IMR-90 (cell line): Measurements from ENCODE around the gene GRB10. TPM values are rescaled to one million over a fixed set of nuclear protein-coding genes. Genes with fewer than 3 reads are reported as not detected.

Experiments
- ATAC-seq: fragments of 200-7000 bp; cut with Tn5 transposase; 2 replicates; pipeline ENCODE4 v1.9.1; 2020; ENCODE audit warnings: low read depth, mild to moderate bottlenecking, moderate library complexity
- BruUV-seq: library from RNA; stranded (reverse); fragments of 400-500 nt; replicated peaks from 2 replicates; lab custom pipeline; 2021; lab: Mats Ljungman, UMichigan
- CTCF ChIA-PET: fragments of 300-600 bp; formaldehyde crosslinking; extraction: SDS; loops from one replicate; lab custom pipeline; 2021; ENCODE audit warnings: antibody characterized with exemption; lab: Yijun Ruan, JAX
- POLR2A ChIA-PET: fragments of 300-600 bp; sonication (Branson Sonifier 250); formaldehyde crosslinking; loops from one replicate; lab custom pipeline; 2022; ENCODE audit warnings: antibody characterized with exemption; ENCODE audit not compliant: unreplicated experiment; lab: Charles Lee
- DNase-seq: peaks from one replicate; pipeline ENCODE4 v3.0.0; 2013
- H2AFZ ChIP-seq: replicated peaks from 2 replicates; pipeline ENCODE3; 2013; ENCODE audit warnings: low read length, mild to moderate bottlenecking; ENCODE audit not compliant: poor library complexity
- H2AK5ac ChIP-seq: 2 replicates; pipeline ENCODE4 v1.6.1; 2013; ENCODE audit warnings: low read depth, low read length, inconsistent platforms
- H2AK9ac ChIP-seq: replicated peaks from 2 replicates; pipeline ENCODE3; 2013; ENCODE audit warnings: mild to moderate bottlenecking, low read depth, low read length, moderate library complexity; ENCODE audit not compliant: poor library complexity
- H2BK120ac ChIP-seq: 2 replicates; pipeline ENCODE4 v1.6.1; 2013; ENCODE audit warnings: low read depth, low read length, inconsistent platforms
- H2BK15ac ChIP-seq: 3 replicates; pipeline ENCODE4 v1.6.1; 2013; ENCODE audit warnings: low read depth, low read length, inconsistent platforms
- H2BK20ac ChIP-seq: 2 replicates; pipeline ENCODE4 v1.6.1; 2013; ENCODE audit warnings: low read depth, mild to moderate bottlenecking, inconsistent platforms, low read length, moderate library complexity
- H2BK5ac ChIP-seq: 2 replicates; pipeline ENCODE4 v1.6.1; 2013; ENCODE audit warnings: mild to moderate bottlenecking, low read depth, low read length, inconsistent platforms; ENCODE audit not compliant: poor library complexity, severe bottlenecking
- H3K14ac ChIP-seq: replicated peaks from 2 replicates; pipeline ENCODE4 v1.6.1; 2013; ENCODE audit warnings: low read depth, low read length, inconsistent platforms
- H3K18ac ChIP-seq: 2 replicates; pipeline ENCODE4 v1.6.1; 2013; ENCODE audit warnings: low read depth, low read length, control low read depth
- H3K23ac ChIP-seq: 2 replicates; pipeline ENCODE4 v1.6.1; 2013; ENCODE audit warnings: low read depth, low read length, inconsistent platforms
- H3K27ac ChIP-seq: 2 replicates; pipeline ENCODE4 v1.5.1; 2013; ENCODE audit warnings: mild to moderate bottlenecking, control low read depth, low read length; ENCODE audit not compliant: insufficient read depth
- H3K27me3 ChIP-seq: 2 replicates; pipeline ENCODE4 v1.6.1; 2013; ENCODE audit warnings: low read length; ENCODE audit not compliant: control insufficient read depth, insufficient read depth
- H3K36me3 ChIP-seq: 2 replicates; pipeline ENCODE4 v1.6.1; 2013; ENCODE audit warnings: low read length, mixed read lengths; ENCODE audit not compliant: control insufficient read depth, insufficient read depth
- H3K4ac ChIP-seq: 2 replicates; pipeline ENCODE4 v1.6.1; 2013; ENCODE audit warnings: low read depth, low read length, inconsistent platforms
- H3K4me1 ChIP-seq: 2 replicates; pipeline ENCODE4 v1.6.1; 2013; ENCODE audit warnings: low read length, mixed read lengths; ENCODE audit not compliant: control insufficient read depth, insufficient read depth
- H3K4me2 ChIP-seq: 2 replicates; pipeline ENCODE4 v1.6.1; 2013; ENCODE audit warnings: low read depth, mild to moderate bottlenecking, control low read depth, low read length, moderate library complexity
- H3K4me3 ChIP-seq: 2 replicates; pipeline ENCODE4 v1.5.1; 2013; ENCODE audit warnings: low read depth, mild to moderate bottlenecking, control low read depth, low read length, moderate library complexity; ENCODE audit not compliant: insufficient read depth
- H3K56ac ChIP-seq: 2 replicates; pipeline ENCODE4 v1.6.1; 2013; ENCODE audit warnings: low read length, inconsistent platforms; ENCODE audit not compliant: insufficient read depth; ENCODE audit errors: extremely low read depth
- H3K79me1 ChIP-seq, 2 experiments: 2 replicates each; pipeline ENCODE4 v1.6.1; 2013; ENCODE audit warnings: low read length in 2 of 2, inconsistent platforms in 1 of 2, low read depth in 1 of 2
- H3K9ac ChIP-seq: 2 replicates; pipeline ENCODE4 v1.6.1; 2013; ENCODE audit warnings: low read depth, low read length, control low read depth
- H3K9me1 ChIP-seq: 2 replicates; pipeline ENCODE4 v1.6.1; 2013; ENCODE audit warnings: low read length, inconsistent platforms; ENCODE audit not compliant: insufficient read depth
- H3K9me3 ChIP-seq: 2 replicates; pipeline ENCODE4 v1.6.1; 2013; ENCODE audit warnings: low read length; ENCODE audit not compliant: control insufficient read depth, insufficient read depth
- H4K20me1 ChIP-seq: 2 replicates; pipeline ENCODE4 v1.6.1; 2013; ENCODE audit warnings: low read length, inconsistent platforms; ENCODE audit not compliant: insufficient read depth
- H4K5ac ChIP-seq: 2 replicates; pipeline ENCODE4 v1.6.1; 2013; ENCODE audit warnings: mild to moderate bottlenecking, low read depth, low read length, control low read depth
- H4K8ac ChIP-seq, 2 experiments: 2 replicates each; pipeline ENCODE4 v1.6.1; 2013; ENCODE audit warnings: low read depth in 2 of 2, low read length in 2 of 2, control low read depth in 1 of 2, inconsistent platforms in 1 of 2
- H4K91ac ChIP-seq: 2 replicates; pipeline ENCODE4 v1.6.1; 2013; ENCODE audit warnings: low read depth, low read length, inconsistent platforms; ENCODE audit not compliant: insufficient read depth
- BHLHE40 ChIP-seq: fragments of 150-350 bp; IDR thresholded peaks from 2 replicates; pipeline ENCODE4 v1.6.1; 2016; ENCODE audit warnings: mild to moderate bottlenecking, low read depth, low read length
- CEBPB ChIP-seq: IDR thresholded peaks from 2 replicates; pipeline ENCODE4 v1.6.1; 2012; ENCODE audit warnings: low read depth, low read length, improper control_type of control experiment
- CHD1 ChIP-seq: IDR thresholded peaks from 2 replicates; pipeline ENCODE4 v1.6.1; 2012; ENCODE audit warnings: low read depth, low read length, improper control_type of control experiment
- CTCF ChIP-seq: conservative IDR thresholded peaks from 2 replicates; pipeline ENCODE4 v1.5.1; 2012; ENCODE audit warnings: mild to moderate bottlenecking, low read depth, low read length, improper control_type of control experiment
- ELK1 ChIP-seq: fragments of 150-350 bp; IDR thresholded peaks from 2 replicates; pipeline ENCODE4 v1.6.1; 2016; ENCODE audit warnings: low read depth, mild to moderate bottlenecking, low read length, moderate library complexity, borderline replicate concordance
- FOS ChIP-seq: fragments of 150-350 bp; IDR thresholded peaks from 2 replicates; pipeline ENCODE4 v1.6.1; 2016; ENCODE audit warnings: low read depth, low read length
- MAFK ChIP-seq: IDR thresholded peaks from 2 replicates; pipeline ENCODE4 v1.6.1; 2012; ENCODE audit warnings: low read depth, low read length, improper control_type of control experiment
- MAZ ChIP-seq: IDR thresholded peaks from 2 replicates; pipeline ENCODE4 v1.6.1; 2012; ENCODE audit warnings: low read depth, mild to moderate bottlenecking, low read length, improper control_type of control experiment, moderate library complexity, borderline replicate concordance
- MXI1 ChIP-seq: IDR thresholded peaks from 2 replicates; pipeline ENCODE4 v1.6.1; 2012; ENCODE audit warnings: low read depth, mild to moderate bottlenecking, low read length, moderate library complexity, borderline replicate concordance
- NFE2L2 ChIP-seq: fragments of 150-350 bp; IDR thresholded peaks from 2 replicates; pipeline ENCODE4 v1.6.1; 2016; ENCODE audit warnings: low read depth, mild to moderate bottlenecking, low read length
- POLR2A ChIP-seq: IDR thresholded peaks from 2 replicates; pipeline ENCODE4 v1.6.1; 2012; ENCODE audit warnings: mild to moderate bottlenecking, low read depth, low read length
- RAD21 ChIP-seq: IDR thresholded peaks from 2 replicates; pipeline ENCODE4 v1.6.1; 2012; ENCODE audit warnings: low read length, improper control_type of control experiment
- RCOR1 ChIP-seq: IDR thresholded peaks from 2 replicates; pipeline ENCODE4 v1.6.1; 2012; ENCODE audit warnings: mild to moderate bottlenecking, low read length, improper control_type of control experiment; ENCODE audit not compliant: insufficient replicate concordance
- RFX5 ChIP-seq: IDR thresholded peaks from 2 replicates; pipeline ENCODE4 v1.8.0; 2012; ENCODE audit warnings: low read depth, mild to moderate bottlenecking, low read length, moderate library complexity
- SMC3 ChIP-seq: fragments of 150-350 bp; IDR thresholded peaks from 2 replicates; pipeline ENCODE4 v1.6.1; 2016; ENCODE audit warnings: low read depth, mild to moderate bottlenecking, antibody characterized with exemption, low read length, moderate library complexity
- USF2 ChIP-seq: fragments of 150-350 bp; IDR thresholded peaks from 2 replicates; pipeline ENCODE4 v1.6.1; 2017; ENCODE audit warnings: mild to moderate bottlenecking, antibody characterized with exemption, low read length, low read depth
- WGBS, 2 experiments: methylation state at CpG; one replicate each; pipeline versions ENCODE4 v1.1.5 to v1.1.7; 2013; ENCODE audit warnings: missing lambda C conversion rate in 2 of 2; ENCODE audit not compliant: insufficient read length in 1 of 2; ENCODE audit errors: extremely low coverage in 2 of 2; 5-methylcytosine and 5-hydroxymethylcytosine counted together
- dilution Hi-C: fragments of 300-500 bp; cut with HindIII; formaldehyde crosslinking; loops from one replicate; pipeline ENCODE4 v1.14.3; 2018; ENCODE audit warnings: low sequenced_read_pairs; ENCODE audit not compliant: unreplicated experiment
- in situ Hi-C: fragments of 300-500 bp; cut with MboI; formaldehyde crosslinking; loops from 3 replicates; pipeline ENCODE4 v1.14.3; 2019; ENCODE audit warnings: low sequenced_read_pairs, inconsistent platforms, mixed read lengths
- intact Hi-C: fragments of 100-400 bp; cut with micrococcal nuclease; formaldehyde crosslinking; loops from 2 replicates; pipeline ENCODE4 v1.10.0; 2022
- polyA plus RNA-seq, 3 experiments: library from polyadenylated mRNA; depleted of rRNA; stranded (reverse); fragments of >200 nt; gene quantifications; 2 replicates each; pipeline ENCODE4 v1.2.3, GENCODE V29; 2012; ENCODE audit warnings: low replicate concordance in 1 of 3
- total RNA-seq: library from RNA; depleted of rRNA; stranded (reverse); fragments of >200 nt; gene quantifications from 2 replicates; pipeline ENCODE4 v1.2.3, GENCODE V29; 2012

Gene GRB10
- total and polyA plus RNA-seq, 2 of the 4 experiments (the other 2 are of a cell fraction): 6.3 to 15.1 TPM

GRCh38 chr7:50631639-50632038, 151.1 kb downstream of the GRB10 start:
- Histone ChIP-seq H2BK5ac (no peak overlapping the region), H4K91ac (no peak overlapping the region), H3K27ac (no peak overlapping the region), H2BK120ac (no peak overlapping the region), H3K4me1 (no peaks in the 10 kb centered on the region), H3K9me1 (peaks cover 2% of the 10 kb centered on the region; the same call in 1 of the 2 replicates), H3K4ac (no peak overlapping the region), H2AK5ac (no peak overlapping the region), H3K36me3 (peaks cover under 1% of the 10 kb centered on the region; the same call in 1 of the 2 replicates), H3K9ac (no peak overlapping the region), H3K23ac (no peak overlapping the region), H3K56ac (no peak overlapping the region), H2AK9ac (no peak overlapping the region), H4K5ac (no peak overlapping the region), H3K9me3 (no peaks in the 10 kb centered on the region), H3K4me3 (no peak overlapping the region), H4K20me1 (peaks cover 29% of the 10 kb centered on the region), H3K4me2 (no peak overlapping the region), H3K79me1 (peaks cover 7 to 21% of the 10 kb centered on the region in 2 experiments; a peak in 2 of 4 replicates), H2AFZ (no peak overlapping the region), H3K14ac (no peak overlapping the region), H3K27me3 (no peaks in the 10 kb centered on the region), H4K8ac (no peak overlapping the region), H2BK15ac (no peak overlapping the region), H3K18ac (no peak overlapping the region), H2BK20ac (no peak overlapping the region)
- intact Hi-C loops (loop anchor here (5.0 kb wide), 1 partner anchor 511 kb away; no protein-coding TSS in a partner anchor), in situ Hi-C loops (no loop called here), dilution Hi-C loops (no loop called here)
- POLR2A ChIA-PET: no interaction called here
- no TSS peak for BruUV-seq
- no CpG with 5 or more reads among the region's 7 CpGs for WGBS, 2 experiments
- DNase-seq: no peak
- TF ChIP-seq CEBPB (no peak), SMC3 (no peak), CHD1 (no peak), NFE2L2 (no peak), MAFK (no peak), FOS (no peak), RCOR1 (no peak), RAD21 (no peak), MXI1 (no peak), BHLHE40 (no peak), RFX5 (no peak), POLR2A (no peak), MAZ (no peak), USF2 (no peak), ELK1 (no peak), CTCF (no peak)
- CTCF ChIA-PET: interaction anchor here (1.1 to 2.3 kb wide), 2 partner anchors 14 to 510 kb away, joined by 4 to 9 read pairs; no protein-coding TSS in a partner anchor
- no peak for ATAC-seq
